Diencephalon (tissue), 1 donor: ENCODE data around the gene MPZ. TPM values are rescaled to one million over a fixed set of nuclear protein-coding genes. Genes with fewer than 3 reads are reported as not detected.

ENCODE experiments used
- total RNA-seq: library from RNA; depleted of rRNA; stranded (reverse); fragments of >200 nt; gene quantifications from one replicate; pipeline ENCODE4 v1.2.3, GENCODE V29; 2014

MPZ gene
- total RNA-seq = 1.2 TPM

DNA sequence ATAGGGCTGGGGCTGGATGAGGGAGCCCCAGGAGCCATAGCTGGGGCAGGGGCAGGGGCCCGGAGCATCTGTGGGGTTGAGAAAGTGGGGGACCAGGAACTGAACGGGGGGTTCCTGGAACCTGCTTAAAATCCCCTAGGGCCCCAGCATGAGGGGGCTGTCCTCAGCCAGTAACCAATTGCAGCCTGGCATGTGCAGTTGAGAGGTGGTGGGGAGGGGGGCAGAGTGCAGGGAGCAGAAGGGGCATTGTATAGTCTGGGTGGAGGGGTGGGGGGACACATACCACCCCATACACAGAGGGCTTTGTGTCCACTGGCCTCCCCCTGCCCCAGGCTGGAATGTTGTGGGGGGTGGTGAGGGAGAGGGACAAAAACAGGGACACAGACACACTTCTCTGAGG, at the start of gene MPZ:
TSS of gene MPZ (minus strand) at position 101 of the 400 bp plus-strand sequence. CDS start at position 38, 63 bp downstream.

DNA sequence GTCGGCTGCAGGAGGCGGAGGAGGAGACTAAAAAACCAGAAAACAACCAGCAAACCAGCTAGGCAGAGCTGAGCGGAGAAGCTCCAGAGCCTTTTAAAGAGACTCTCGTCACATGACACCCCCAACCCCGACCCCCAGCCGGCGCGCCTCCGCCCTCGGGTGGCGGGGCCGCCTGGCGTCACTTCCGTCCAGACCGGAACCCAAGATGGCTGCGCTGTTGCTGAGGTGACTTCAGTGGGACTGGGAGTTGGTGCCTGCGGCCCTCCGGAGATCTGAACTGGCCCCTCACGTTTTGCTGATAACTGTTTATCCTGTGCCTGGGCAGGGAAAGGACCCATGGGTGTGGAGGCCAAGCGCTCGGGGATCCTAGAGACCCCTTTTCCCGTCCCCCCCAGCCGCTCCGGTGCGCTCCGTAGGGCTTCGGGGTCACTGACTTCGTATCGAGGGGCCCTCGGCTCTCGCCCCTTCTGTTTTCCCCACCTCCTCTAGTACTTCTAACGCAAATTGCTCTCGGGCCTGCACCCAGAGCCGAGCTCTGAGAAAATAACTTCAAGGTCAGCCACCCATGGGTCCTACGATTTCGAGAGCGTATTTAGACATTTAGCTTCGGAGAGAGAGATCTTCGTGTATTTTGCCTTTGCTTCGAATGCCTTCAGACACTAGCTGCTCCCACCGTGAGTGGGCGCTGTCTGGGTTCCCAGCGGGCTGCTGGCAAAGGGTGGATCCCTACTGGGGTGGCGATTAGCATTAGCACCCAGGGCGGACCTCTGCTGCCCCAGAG, 4.6 kb upstream of the MPZ start, which contains the start of gene SDHC:
TSS of gene SDHC (plus strand) at position 181 of the 781 bp plus-strand sequence. CDS start at position 206, 25 bp downstream.

DNA sequence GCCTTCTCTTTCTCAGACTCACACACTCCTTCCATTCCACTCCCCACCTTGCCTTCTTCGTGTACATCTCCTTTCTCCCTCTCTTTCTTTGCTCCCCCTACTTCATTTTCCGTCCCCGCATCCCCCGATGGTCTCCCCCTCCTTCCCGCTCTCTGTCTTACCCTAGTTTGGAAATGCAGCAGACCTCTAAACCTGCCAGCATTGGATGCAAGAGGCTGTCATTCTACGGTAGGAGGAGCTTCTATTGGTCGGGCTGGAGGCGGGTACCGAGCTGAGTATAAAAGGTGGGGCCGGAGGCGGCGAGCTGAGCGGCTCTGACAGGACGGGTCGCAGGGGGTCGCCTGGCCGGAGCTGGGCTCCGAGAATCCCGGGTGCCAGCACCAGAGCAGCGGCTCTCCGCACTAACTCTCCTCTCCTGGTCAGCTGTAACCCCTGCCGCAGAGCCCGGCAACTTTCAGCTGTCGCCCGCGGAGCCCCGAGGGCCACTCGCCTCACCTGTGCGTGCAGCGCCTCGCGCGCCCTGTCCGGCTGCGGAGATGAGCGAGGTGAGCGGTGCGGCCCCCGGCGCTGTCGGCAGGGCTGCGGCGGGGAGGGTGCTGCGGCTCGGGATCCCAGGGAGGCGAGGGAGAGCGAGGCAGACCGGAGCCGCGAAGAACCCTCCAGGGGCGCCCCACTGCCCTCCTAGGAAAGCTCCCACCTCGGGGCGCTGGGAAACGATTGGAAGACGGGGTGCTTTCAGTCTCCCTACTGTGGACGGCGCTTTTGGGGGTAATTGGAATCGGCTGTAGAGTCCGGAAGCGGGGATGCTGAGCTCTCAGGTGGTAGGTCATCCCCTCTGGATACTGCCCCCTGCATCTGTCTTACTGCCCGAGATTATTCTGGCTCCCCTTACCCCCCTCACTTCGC, 51.1 kb downstream of the MPZ start, which contains the start of gene PCP4L1:
TSS of gene PCP4L1 (plus strand) at position 307 of the 906 bp plus-strand sequence. CDS start at position 537, 230 bp downstream.

Other genes starting within 250 kb of the MPZ start
- gene ARHGAP30, start 240.1 kb downstream of the MPZ start, total RNA-seq = 1.6 TPM
- gene NECTIN4, start 220.4 kb downstream of the MPZ start, total RNA-seq = not detected
- 15.5 TPM for gene KLHDC9, start 211.6 kb downstream of the MPZ start, total RNA-seq
- gene PFDN2, start 191.9 kb downstream of the MPZ start, total RNA-seq = 64.4 TPM
- 19.1 TPM for gene NIT1, start 191.9 kb downstream of the MPZ start, total RNA-seq
- 24.7 TPM for gene DEDD, start 177.3 kb downstream of the MPZ start, total RNA-seq
- gene UFC1, start 156.0 kb downstream of the MPZ start, total RNA-seq = 137 TPM
- gene USP21, start 150.5 kb downstream of the MPZ start, total RNA-seq = 14.5 TPM
- gene PPOX, start 143.5 kb downstream of the MPZ start, total RNA-seq = 31.4 TPM
- 19.8 TPM for gene B4GALT3, start 132.5 kb downstream of the MPZ start, total RNA-seq
- 1.2 TPM for gene ADAMTS4, start 110.9 kb downstream of the MPZ start, total RNA-seq
- 143 TPM for gene NDUFS2, start 107.6 kb downstream of the MPZ start, total RNA-seq
- 5.3 TPM for gene FCER1G, start 94.7 kb downstream of the MPZ start, total RNA-seq
- gene APOA2, start 86.3 kb downstream of the MPZ start, total RNA-seq = not detected
- 23.5 TPM for gene TOMM40L, start 83.9 kb downstream of the MPZ start, total RNA-seq
- not detected for gene NR1I3, start 71.8 kb downstream of the MPZ start, total RNA-seq
- 27.9 TPM for gene PCP4L1, start 51.2 kb downstream of the MPZ start, total RNA-seq
- 21.0 TPM for gene SDHC, start 4.4 kb upstream of the MPZ start, total RNA-seq
- gene CFAP126, start 57.9 kb upstream of the MPZ start, total RNA-seq = 6.5 TPM
- 15.5 TPM for gene FCGR2A, start 195.5 kb upstream of the MPZ start, total RNA-seq
- 1.2 TPM for gene HSPA6, start 214.6 kb upstream of the MPZ start, total RNA-seq
- 11.1 TPM for gene FCGR3A, start 239.8 kb upstream of the MPZ start, total RNA-seq